ENCODE measurements around the gene SLC16A8. TPM values are rescaled to one million over a fixed set of nuclear protein-coding genes. Genes with fewer than 3 reads are reported as not detected.
A peak's percentile ranks its signal among the peaks of the same experiment; 100 is the strongest.
"Not testable (repeated sequence)": the region's sequence is repeated elsewhere in the genome, so short reads cannot be mapped to it uniquely, and the experiment has no call there.

The SLC16A8 gene
- total and polyA plus RNA-seq, 5 experiments from 2014 or later: not detected

DNA sequence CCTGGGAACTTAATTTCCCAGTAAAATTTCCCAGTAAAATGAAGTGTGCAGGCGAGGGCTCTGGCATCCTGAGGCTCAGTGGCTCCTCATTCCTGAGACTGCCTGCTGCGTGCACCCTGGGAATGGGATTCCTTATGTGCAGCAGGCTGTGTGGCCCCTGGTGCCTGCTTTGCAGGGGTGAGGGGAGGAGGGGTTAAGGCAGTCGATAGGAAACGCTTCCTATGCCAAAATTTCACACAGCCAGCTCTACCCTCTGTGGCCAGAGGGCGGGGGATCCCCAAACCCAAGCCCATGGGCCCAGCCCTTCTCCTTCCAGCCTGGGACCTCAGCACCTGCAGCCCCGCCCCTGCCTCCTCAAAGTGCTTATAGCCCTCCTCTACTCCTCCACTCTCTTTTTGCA is 38.6 kb upstream of the SLC16A8 start:
- H3K9me3 Mint-ChIP-seq: no peaks in the 10 kb centered on the region
- peaks cover 0 to 2% (median 0%) of the 10 kb centered on the region in 4 donors for H3K4me1 Mint-ChIP-seq
- H3K36me3 Mint-ChIP-seq: peaks cover 0 to 23% (median 2%) of the 10 kb centered on the region in 3 donors
- no peak overlapping the region for H3K27ac Mint-ChIP-seq
- H3K27me3 Mint-ChIP-seq: no peaks in the 10 kb centered on the region
- no peak for DNase-seq
- H3K4me3 Mint-ChIP-seq: no peak overlapping the region
- POLR2A ChIA-PET: no interaction called here
- no peak for ATAC-seq

- no peak overlapping the region for H3K27ac Mint-ChIP-seq
- H3K4me1 Mint-ChIP-seq: no peaks in the 10 kb centered on the region
- no peak for DNase-seq
- H3K4me3 Mint-ChIP-seq: no peak overlapping the region
- no peaks in the 10 kb centered on the region for H3K27me3 Mint-ChIP-seq
- ATAC-seq: no peak
- peaks cover 0 to 9% (median under 1%) of the 10 kb centered on the region in 3 donors for H3K36me3 Mint-ChIP-seq
- POLR2A ChIA-PET: no interaction called here
- no peaks in the 10 kb centered on the region for H3K9me3 Mint-ChIP-seq
These were observed 36.6 kb upstream of the SLC16A8 start for GRCh38 chr22:38120359-38121110.

DNA sequence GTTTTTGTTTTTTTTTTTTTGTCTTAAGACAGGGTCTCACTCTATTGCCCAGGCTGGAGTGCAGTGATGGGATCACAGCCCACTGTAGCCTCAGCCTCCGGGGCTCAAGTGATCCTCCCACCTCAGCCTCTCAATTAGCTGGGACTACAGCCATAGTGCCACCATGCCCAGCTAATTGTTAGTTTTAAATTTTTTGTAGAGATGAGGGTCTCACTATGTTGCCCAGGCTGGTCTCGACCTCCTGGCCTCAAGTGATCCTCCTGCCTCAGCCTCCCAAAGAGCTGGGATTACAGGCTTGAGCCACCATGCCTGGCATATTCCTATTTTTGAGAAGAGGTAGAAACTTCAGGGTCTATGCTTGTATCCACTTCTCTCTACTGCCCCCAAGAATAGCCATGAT is 34.8 kb upstream of the SLC16A8 start:
- H3K4me1 Mint-ChIP-seq, DNase-seq, ATAC-seq, H3K27me3 Mint-ChIP-seq, H3K36me3 Mint-ChIP-seq, H3K27ac Mint-ChIP-seq, POLR2A ChIA-PET, H3K9me3 Mint-ChIP-seq, H3K4me3 Mint-ChIP-seq: not testable (repeated sequence)

DNA sequence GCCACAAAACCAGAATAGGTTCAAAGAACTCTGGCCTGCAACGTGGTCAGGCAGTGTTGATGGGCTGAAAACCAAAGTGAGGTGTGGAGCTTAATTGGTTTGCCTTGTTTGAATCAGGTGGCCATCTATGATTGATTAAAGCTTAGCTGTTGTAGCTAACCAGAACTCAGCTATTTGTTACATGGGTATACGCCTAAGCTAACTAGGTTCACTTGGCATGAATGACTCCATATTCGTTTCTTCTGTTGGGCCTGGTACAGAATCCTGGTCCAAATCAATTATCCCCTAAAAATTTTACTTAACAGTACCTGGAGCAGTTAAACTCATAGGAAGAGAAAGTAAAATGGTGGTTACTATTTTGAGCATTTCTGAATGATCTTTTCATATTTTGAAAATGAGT is 34.2 kb upstream of the SLC16A8 start:
- Mint-ChIP-seq H3K27me3 (no peaks in the 10 kb centered on the region), H3K36me3 (peaks cover 0 to 9% (median 3%) of the 10 kb centered on the region in 3 donors), H3K4me1 (peaks cover 0 to 8% (median 4%) of the 10 kb centered on the region in 4 donors), H3K9me3 (no peaks in the 10 kb centered on the region), H3K4me3 (no peak overlapping the region), H3K27ac (no peak overlapping the region)
- POLR2A ChIA-PET: no interaction called here
- no peak for DNase-seq
- ATAC-seq: no peak

- ATAC-seq, POLR2A ChIA-PET, H3K4me1 Mint-ChIP-seq, H3K27ac Mint-ChIP-seq, DNase-seq, H3K27me3 Mint-ChIP-seq, H3K4me3 Mint-ChIP-seq, H3K9me3 Mint-ChIP-seq: not testable (repeated sequence)
- peaks cover 0 to 12% (median 3%) of the 10 kb centered on the region in 3 donors for H3K36me3 Mint-ChIP-seq
These were observed 33.6 kb upstream of the SLC16A8 start for GRCh38 chr22:38117556-38117955.

DNA sequence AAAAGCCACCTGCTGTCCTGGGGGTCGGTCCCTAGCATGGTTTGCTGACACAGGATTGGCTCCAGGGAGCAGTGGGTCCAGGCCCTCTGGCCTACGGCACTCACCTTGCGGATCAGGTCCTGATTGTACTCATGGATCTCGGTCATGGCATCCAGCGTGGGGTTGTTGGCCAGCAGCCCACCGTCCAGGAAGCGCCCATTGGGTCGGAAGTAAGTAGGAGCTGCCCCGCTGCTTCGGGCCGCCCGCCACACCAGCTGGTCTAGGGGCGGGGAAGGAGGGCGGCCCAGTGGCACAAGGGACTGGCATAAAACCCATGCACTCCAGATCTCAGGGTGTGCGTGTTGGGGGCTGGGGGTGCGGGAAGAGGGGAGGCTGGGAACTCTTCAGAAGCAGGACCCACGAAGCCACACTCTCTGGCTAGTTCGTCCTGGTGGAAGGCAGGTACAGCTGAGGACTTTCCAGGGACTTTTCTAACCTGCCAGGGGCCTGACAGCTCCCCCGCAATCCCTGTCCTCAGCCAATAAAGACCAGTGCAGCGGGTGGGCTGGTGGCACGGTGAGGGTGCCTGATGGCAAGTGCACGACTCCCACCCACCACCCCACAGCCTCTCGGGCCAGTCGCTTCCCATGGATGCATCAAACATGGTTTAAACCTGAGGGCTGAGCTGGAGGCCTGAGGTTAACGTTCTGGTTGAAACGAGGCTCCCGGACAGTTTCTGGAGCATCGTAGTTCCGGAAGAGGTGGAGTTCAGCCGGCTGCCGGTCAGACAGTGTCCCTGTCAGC is 31.6 kb upstream of the SLC16A8 start:
- H3K36me3 Mint-ChIP-seq: peaks cover 0 to 14% (median 3%) of the 10 kb centered on the region in 3 donors
- peaks cover 0 to 8% (median 4%) of the 10 kb centered on the region in 4 donors for H3K4me1 Mint-ChIP-seq
- no peaks in the 10 kb centered on the region for H3K9me3 Mint-ChIP-seq
- DNase-seq (no peak), ATAC-seq (no peak)
- H3K4me3 Mint-ChIP-seq: no peak overlapping the region
- POLR2A ChIA-PET: interaction anchor here (0.5 kb wide), 1 partner anchor 83 kb away, joined by 3 read pairs; no protein-coding TSS in a partner anchor
- no peak overlapping the region for H3K27ac Mint-ChIP-seq
- H3K27me3 Mint-ChIP-seq: no peaks in the 10 kb centered on the region

GRCh38 chr22:38114484-38115398 is 30.8 kb upstream of the SLC16A8 start:
- Mint-ChIP-seq H3K27me3 (no peaks in the 10 kb centered on the region), H3K4me3 (no peak overlapping the region), H3K27ac (peak overlapping the region in 2 of 10 donors; percentile 51 to 90), H3K9me3 (no peaks in the 10 kb centered on the region), H3K4me1 (peaks cover 0 to 8% (median 6%) of the 10 kb centered on the region in 4 donors), H3K36me3 (peaks cover 0 to 13% (median 3%) of the 10 kb centered on the region in 3 donors)
- DNase-seq (peak; percentile 37 to 81 (median 70)), ATAC-seq (peak; percentile 90 to 93)
- POLR2A ChIA-PET: interaction anchor here (0.5 to 0.6 kb wide), 2 partner anchors 27 to 84 kb away, joined by 3 read pairs; no protein-coding TSS in a partner anchor

- DNase-seq: no peak
These were observed 28.4 kb upstream of the SLC16A8 start for GRCh38 chr22:38112381-38112780.

DNA sequence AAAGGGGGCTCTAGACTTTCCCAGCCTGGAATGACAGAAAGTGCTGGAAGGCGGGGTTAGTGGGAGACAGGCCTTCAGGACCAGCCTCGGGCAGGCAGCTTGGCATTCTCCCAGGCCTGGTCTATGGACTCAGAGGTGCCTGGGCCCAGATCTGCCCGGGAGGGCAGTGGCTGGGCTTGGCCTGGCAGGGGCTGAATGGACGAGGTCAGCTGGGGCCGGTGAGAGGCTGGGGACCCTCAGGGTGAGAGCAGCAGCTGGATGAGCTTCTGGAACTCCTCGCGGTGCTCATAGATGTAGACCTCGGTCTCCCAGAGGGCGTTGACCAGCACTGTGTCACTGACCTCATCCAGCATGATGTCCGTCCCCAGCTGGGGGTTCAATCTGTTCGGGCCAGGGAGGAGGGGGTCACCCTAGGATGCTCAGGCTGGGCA is 28.0 kb upstream of the SLC16A8 start:
- Mint-ChIP-seq H3K4me3 (no peak overlapping the region), H3K36me3 (peaks cover 0 to 7% (median 5%) of the 10 kb centered on the region in 3 donors), H3K27me3 (no peaks in the 10 kb centered on the region), H3K27ac (no peak overlapping the region), H3K9me3 (no peaks in the 10 kb centered on the region), H3K4me1 (peaks cover 0 to 11% (median 7%) of the 10 kb centered on the region in 4 donors)
- POLR2A ChIA-PET: no interaction called here
- DNase-seq: no peak
- ATAC-seq: no peak

More at GRCh38 chr22:38112381-38112780, 28.4 kb upstream of the SLC16A8 start:
- no peak for ATAC-seq
- Mint-ChIP-seq H3K4me3 (no peak overlapping the region), H3K36me3 (peaks cover 0 to 7% (median 5%) of the 10 kb centered on the region in 3 donors), H3K9me3 (no peaks in the 10 kb centered on the region), H3K4me1 (peaks cover 0 to 11% (median 7%) of the 10 kb centered on the region in 4 donors), H3K27me3 (no peaks in the 10 kb centered on the region), H3K27ac (no peak overlapping the region)
- POLR2A ChIA-PET: no interaction called here

- Mint-ChIP-seq H3K36me3 (peaks cover 0 to 7% (median 5%) of the 10 kb centered on the region in 3 donors), H3K27ac (peak overlapping the region in 1 of 10 donors; percentile 44), H3K4me1 (peaks cover 0 to 11% (median 7%) of the 10 kb centered on the region in 4 donors), H3K9me3 (no peaks in the 10 kb centered on the region), H3K27me3 (no peaks in the 10 kb centered on the region), H3K4me3 (no peak overlapping the region)
- DNase-seq (no peak), ATAC-seq (no peak)
- POLR2A ChIA-PET: no interaction called here
These were observed 27.2 kb upstream of the SLC16A8 start for GRCh38 chr22:38110863-38111852.

- no peaks in the 10 kb centered on the region for H3K27me3 Mint-ChIP-seq
- H3K36me3 Mint-ChIP-seq: peaks cover 0 to 7% (median 2%) of the 10 kb centered on the region in 3 donors
- ATAC-seq (no peak), DNase-seq (no peak)
- POLR2A ChIA-PET: no interaction called here
- peak within 1 kb of the TSS in 6 of 10 donors; percentile 44 to 95 (median 80) for H3K27ac Mint-ChIP-seq
- no peaks in the 10 kb centered on the region for H3K9me3 Mint-ChIP-seq
- H3K4me1 Mint-ChIP-seq: peaks cover 0 to 11% (median 8%) of the 10 kb centered on the region in 4 donors
- peak within 1 kb of the TSS in 2 of 10 donors; percentile 63 to 65 for H3K4me3 Mint-ChIP-seq
These were observed 26.3 kb upstream of the SLC16A8 start, which contains the start of gene BAIAP2L2 for GRCh38 chr22:38110008-38110862. Gene BAIAP2L2, minus strand, starts transcription at chr22:38110684. Its CDS starts 159 bp downstream, at chr22:38110525.

Measured in naive thymus-derived CD8-positive, alpha-beta T cell (primary cell).